Activated naive CD4-positive, alpha-beta T cell treated with anti-CD3 and anti-CD28 coated beads, Interleukin-2, amount 50 U/mL, for 16 hours (primary cell): ENCODE measurements around the gene TMEM217.
A peak's percentile ranks its signal among the peaks of the same experiment; 100 is the strongest.

Experiments
- DNase-seq: peaks from one replicate; pipeline ENCODE4 v3.0.0-alpha.2; 2020

The TMEM217 gene

GRCh38 chr6:37177935-37178517 is 79.9 kb downstream of the TMEM217 start:
- DNase-seq, result no peak

- DNase-seq, result no peak
These were observed 80.6 kb downstream of the TMEM217 start for GRCh38 chr6:37177077-37177934.

GRCh38 chr6:37176268-37177076 is 81.5 kb downstream of the TMEM217 start:
- DNase-seq, result no peak

GRCh38 chr6:37175332-37176267 is 82.3 kb downstream of the TMEM217 start:
- DNase-seq, result no peak

- DNase-seq, result no peak
These were observed 83.2 kb downstream of the TMEM217 start for GRCh38 chr6:37174515-37175331.

GRCh38 chr6:37174196-37174514 is 83.8 kb downstream of the TMEM217 start:
- no peak for DNase-seq

GRCh38 chr6:37173493-37174195 is 84.3 kb downstream of the TMEM217 start:
- DNase-seq, result peak; percentile 62

GRCh38 chr6:37172912-37173492 is 84.9 kb downstream of the TMEM217 start:
- no peak for DNase-seq

- peak; percentile 83 for DNase-seq
These were observed 85.8 kb downstream of the TMEM217 start for GRCh38 chr6:37171970-37172812.

- DNase-seq, result peak; percentile 41
These were observed 86.6 kb downstream of the TMEM217 start for GRCh38 chr6:37171201-37171969.

- DNase-seq, result peak; percentile 53
These were observed 87.4 kb downstream of the TMEM217 start for GRCh38 chr6:37170273-37171200.

- peak; percentile 100 for DNase-seq
These were observed 88.3 kb downstream of the TMEM217 start, which contains the start of gene PIM1 for GRCh38 chr6:37169496-37170272. Gene PIM1 (plus strand): TSS chr6:37170152. CDS start chr6:37170576, 424 bp downstream.

- peak; percentile 54 for DNase-seq
These were observed 89.0 kb downstream of the TMEM217 start for GRCh38 chr6:37168811-37169495.

GRCh38 chr6:37168163-37168758 is 89.7 kb downstream of the TMEM217 start:
- DNase-seq, result no peak

GRCh38 chr6:37162740-37163139 is 95.2 kb downstream of the TMEM217 start:
- no peak for DNase-seq
